Testis (tissue), 3 donors: ENCODE results near the gene BICC1. TPM values are rescaled to one million over a fixed set of nuclear protein-coding genes. Genes with fewer than 3 reads are reported as not detected.

Experiments used
- DNase-seq: peaks from one replicate; pipeline ENCODE4 v3.0.0-alpha.2; 2019
- H3K27ac ChIP-seq, 2 donors: fragments of 200-600 bp; sonication (generic); one replicate each; pipeline ENCODE4 v1.5.1; 2019
- H3K27me3 ChIP-seq: fragments of 200-600 bp; sonication (generic); one replicate; pipeline ENCODE4 v1.5.1; 2019
- H3K36me3 ChIP-seq: fragments of 200-600 bp; sonication (generic); one replicate; pipeline ENCODE4 v1.5.1; 2017; ENCODE audit warnings: low read depth; ENCODE audit errors: missing control alignments
- H3K4me1 ChIP-seq: fragments of 200-600 bp; sonication (generic); one replicate; pipeline ENCODE4 v1.5.1; 2019
- H3K4me3 ChIP-seq, 2 donors: fragments of 200-600 bp; sonication (generic); one replicate each; pipeline ENCODE4 v1.5.1; 2017 to 2019
- H3K9me3 ChIP-seq: fragments of 200-600 bp; sonication (generic); one replicate; pipeline ENCODE4 v1.5.1; 2017
- CTCF ChIP-seq, 3 experiments: fragments of 450-650 bp in 2 of 3; fragments of 200-600 bp in 1 of 3; sonication (generic) in 1 of 3; IDR thresholded peaks; one replicate each; pipeline ENCODE4 v1.5.1; 2016 to 2019; ENCODE audit warnings: antibody characterized with exemption in 3 of 3, mild to moderate bottlenecking in 2 of 3, moderate library complexity in 1 of 3
- POLR2A ChIP-seq: fragments of 450-650 bp; IDR thresholded peaks from one replicate; pipeline ENCODE4 v1.6.1; 2017; ENCODE audit warnings: antibody characterized with exemption, mild to moderate bottlenecking, moderate library complexity
- WGBS, 2 donors: methylation state at CpG; one replicate each; pipeline ENCODE4 v1.1.5; 2018; 5-methylcytosine and 5-hydroxymethylcytosine counted together
- intact Hi-C: fragments of 100-400 bp; cut with DNase I; formaldehyde crosslinking; loops from one replicate; pipeline ENCODE4 v1.15.1; 2023; ENCODE audit warnings: low total_unique reads
- polyA plus RNA-seq: library from polyadenylated mRNA; stranded (reverse); fragments of 350-450 nt; fragmentation: Illumina TruSeq; extraction: RNeasy Lipid Tissue Mini Kit (QIAGEN cat#74804); gene quantifications from one replicate; pipeline ENCODE4 v1.2.3, GENCODE V29; 2014; ENCODE audit warnings: low read depth, low replicate concordance; ENCODE audit not compliant: insufficient read depth
- total RNA-seq, 2 donors: library from RNA; depleted of rRNA; stranded (reverse); fragments of >200 nt; gene quantifications; one replicate each; pipeline ENCODE4 v1.2.3, GENCODE V29; 2016

BICC1 gene
- total and polyA plus RNA-seq, 3 donors from 2014 or later, result 8.7 to 14.1 (median 10.0) TPM

- no peaks in the 10 kb centered on the region for H3K27me3 ChIP-seq
- TF ChIP-seq CTCF (IDR thresholded peaks at IDR 0.05) (no peak), POLR2A (no peak)
- no peaks in the 10 kb centered on the region for H3K9me3 ChIP-seq
- H3K27ac ChIP-seq, result no peak overlapping the region
- no peak for DNase-seq
- intact Hi-C loops, result no loop called here
- 43 to 54% methylated on average over 1 of the region's 1 CpG for WGBS, 2 donors
- peaks cover 2% of the 10 kb centered on the region for H3K4me1 ChIP-seq
- no peaks in the 10 kb centered on the region for H3K36me3 ChIP-seq
- H3K4me3 ChIP-seq, result no peak overlapping the region
Measured at GRCh38 chr10:58771863-58772262, 259.2 kb downstream of the BICC1 start.

- DNase-seq, result no peak
- H3K4me1 ChIP-seq, result peaks cover 2% of the 10 kb centered on the region
- no peak for TF ChIP-seq CTCF (IDR thresholded peaks at IDR 0.05)
- TF ChIP-seq POLR2A, result no peak
- 70 to 83% methylated on average over 3 of the region's 3 CpGs for WGBS, 2 donors
- no peak overlapping the region for H3K27ac ChIP-seq
- no peaks in the 10 kb centered on the region for H3K36me3 ChIP-seq
- H3K9me3 ChIP-seq, result no peaks in the 10 kb centered on the region
- no peak overlapping the region for H3K4me3 ChIP-seq
- H3K27me3 ChIP-seq, result no peaks in the 10 kb centered on the region
- intact Hi-C loops, result no loop called here
Measured at GRCh38 chr10:58772758-58773157, 260.1 kb downstream of the BICC1 start.

GRCh38 chr10:58773341-58773740, 260.7 kb downstream of the BICC1 start:
- WGBS, 2 donors, result 86 to 88% methylated on average over 4 of the region's 4 CpGs

GRCh38 chr10:58773944-58774343, 261.3 kb downstream of the BICC1 start:
- intact Hi-C loops, result no loop called here

More at GRCh38 chr10:58773341-58773740, 260.7 kb downstream of the BICC1 start:
- Histone ChIP-seq H3K9me3 (no peaks in the 10 kb centered on the region), H3K4me1 (peaks cover 2% of the 10 kb centered on the region), H3K4me3 (no peak overlapping the region), H3K27ac (no peak overlapping the region), H3K36me3 (no peaks in the 10 kb centered on the region), H3K27me3 (no peaks in the 10 kb centered on the region)
- intact Hi-C loops, result no loop called here
- TF ChIP-seq POLR2A (no peak), CTCF (IDR thresholded peaks at IDR 0.05) (no peak)
- no peak for DNase-seq

More at GRCh38 chr10:58773944-58774343, 261.3 kb downstream of the BICC1 start:
- no peak for TF ChIP-seq POLR2A
- TF ChIP-seq CTCF (IDR thresholded peaks at IDR 0.05), result no peak
- no peaks in the 10 kb centered on the region for H3K9me3 ChIP-seq
- peaks cover 2% of the 10 kb centered on the region for H3K4me1 ChIP-seq
- H3K36me3 ChIP-seq, result no peaks in the 10 kb centered on the region
- H3K27me3 ChIP-seq, result no peaks in the 10 kb centered on the region
- no peak overlapping the region for H3K4me3 ChIP-seq
- 60 to 63% methylated on average over 1 of the region's 1 CpG for WGBS, 2 donors
- DNase-seq, result no peak
- no peak overlapping the region for H3K27ac ChIP-seq
